ENCODE measurements around the gene GPR45.

GRCh38 chr2:105196651-105197050 lies 44.9 kb upstream of the GPR45 start:
- no peak for TF ChIP-seq CTCF (IDR thresholded peaks at IDR 0.05)
- no peak for TF ChIP-seq POLR2A (IDR thresholded peaks at IDR 0.05)
